B cell (primary cell): ENCODE data around the gene RETREG1. TPM values are rescaled to one million over a fixed set of nuclear protein-coding genes. Genes with fewer than 3 reads are reported as not detected.

Source experiments
- ATAC-seq: fragments of 200-7000 bp; cut with Tn5 transposase; one replicate; pipeline ENCODE4 v1.10.0; 2021; ENCODE audit warnings: low read depth, mild to moderate bottlenecking, moderate number of reproducible peaks, moderate library complexity
- CTCF ChIA-PET: fragments of 350-600 bp; sonication (Branson Sonifier 250); formaldehyde crosslinking; loops from one replicate; lab custom pipeline; 2021; ENCODE audit warnings: antibody characterized with exemption, inconsistent platforms; lab: Charles Lee
- POLR2A ChIA-PET: fragments of 350-600 bp; sonication (Branson Sonifier 250); formaldehyde crosslinking; loops from one replicate; lab custom pipeline; 2021; ENCODE audit warnings: antibody characterized with exemption; lab: Charles Lee
- DNase-seq: peaks from one replicate; pipeline ENCODE4 v3.0.0; 2013
- H2AFZ ChIP-seq: 2 replicates; pipeline ENCODE4 v1.6.1; 2012; ENCODE audit warnings: mild to moderate bottlenecking, low read depth, low read length; ENCODE audit not compliant: insufficient read depth, poor library complexity, severe bottlenecking
- H3K27ac ChIP-seq, 2 donors: 1 replicate in 1 of 2; 2 replicates in 1 of 2; pipeline ENCODE4 v1.5.1; 2012 to 2013; ENCODE audit warnings: low read length in 2 of 2, mild to moderate bottlenecking in 2 of 2, moderate library complexity in 1 of 2
- H3K27me3 ChIP-seq, 4 experiments: fragments of 200-600 bp in 1 of 4; sonication (generic) in 1 of 4; replicated peaks in 1 of 4; 1 replicate in 2 of 4; 2 replicates in 2 of 4; pipeline versions ENCODE4 v1.6.1 to v1.7.0; 2013 to 2016; ENCODE audit warnings: low read length in 3 of 4, mild to moderate bottlenecking in 2 of 4, mixed read lengths in 1 of 4, moderate library complexity in 1 of 4; ENCODE audit not compliant: insufficient read depth in 4 of 4, control insufficient read depth in 3 of 4; ENCODE audit errors: control extremely low read depth in 1 of 4
- H3K36me3 ChIP-seq, 2 experiments: replicated peaks in 1 of 2; 1 replicate in 1 of 2; 2 replicates in 1 of 2; pipeline versions ENCODE4 v1.6.1 to v1.7.1; 2013; ENCODE audit warnings: low read length in 1 of 2; ENCODE audit not compliant: insufficient read depth in 2 of 2, control insufficient read depth in 1 of 2; ENCODE audit errors: control extremely low read depth in 1 of 2, extremely low read depth in 1 of 2
- H3K4me1 ChIP-seq, 2 donors: fragments of 200-600 bp in 1 of 2; sonication (generic) in 1 of 2; 1 replicate in 1 of 2; 2 replicates in 1 of 2; pipeline versions ENCODE4 v1.5.1 to v1.6.1; 2013 to 2017; ENCODE audit warnings: low read length in 2 of 2; ENCODE audit not compliant: control insufficient read depth in 2 of 2, insufficient read depth in 2 of 2
- H3K4me2 ChIP-seq: replicated peaks from 2 replicates; pipeline ENCODE3; 2012; ENCODE audit warnings: mild to moderate bottlenecking, low read depth, low read length; ENCODE audit not compliant: poor library complexity, severe bottlenecking
- H3K4me3 ChIP-seq, 5 experiments: fragments of 200-600 bp in 1 of 5; sonication (generic) in 1 of 5; 1 replicate in 3 of 5; 2 replicates in 2 of 5; pipeline versions ENCODE4 v1.5.1 to v1.7.0; 2011 to 2016; ENCODE audit warnings: low read length in 4 of 5, mild to moderate bottlenecking in 4 of 5, low read depth in 2 of 5, control low read depth in 1 of 5, moderate library complexity in 1 of 5; ENCODE audit not compliant: insufficient read depth in 1 of 5; ENCODE audit errors: control extremely low read depth in 1 of 5, extremely low read depth in 1 of 5
- H3K79me2 ChIP-seq: fragments of 200-600 bp; sonication (generic); one replicate; pipeline ENCODE4 v1.6.0; 2016; ENCODE audit warnings: low read length; ENCODE audit not compliant: control insufficient read depth, insufficient read depth
- H3K9ac ChIP-seq: fragments of 200-600 bp; sonication (generic); 2 replicates; pipeline ENCODE4 v1.6.1; 2017; ENCODE audit warnings: mild to moderate bottlenecking, low read length, moderate library complexity
- H3K9me3 ChIP-seq, 3 donors: one replicate each; pipeline versions ENCODE4 v1.6.1 to v1.7.1; 2013; ENCODE audit warnings: low read length in 2 of 3; ENCODE audit not compliant: control insufficient read depth in 2 of 3, insufficient read depth in 1 of 3; ENCODE audit errors: control extremely low read depth in 1 of 3
- H4K20me1 ChIP-seq: 2 replicates; pipeline ENCODE4 v1.6.0; 2012; ENCODE audit warnings: mild to moderate bottlenecking, low read length; ENCODE audit not compliant: insufficient read depth, control insufficient read depth, poor library complexity, severe bottlenecking
- H3K27ac Mint-ChIP-seq: one replicate; pipeline ENCODE4 v1.8.0; 2021; ENCODE audit warnings: mixed read lengths
- H3K27me3 Mint-ChIP-seq: one replicate; pipeline ENCODE4 v1.8.0; 2021; ENCODE audit warnings: mixed read lengths
- H3K4me1 Mint-ChIP-seq: one replicate; pipeline ENCODE4 v1.8.0; 2021; ENCODE audit warnings: mixed read lengths
- H3K4me3 Mint-ChIP-seq: one replicate; pipeline ENCODE4 v1.8.0; 2021; ENCODE audit warnings: mixed read lengths
- H3K9me3 Mint-ChIP-seq: one replicate; pipeline ENCODE4 v1.8.0; 2022; ENCODE audit warnings: mixed read lengths; ENCODE audit not compliant: insufficient read depth
- CTCF ChIP-seq: fragments of 200-600 bp; IDR thresholded peaks from one replicate; pipeline ENCODE4 v1.8.0; 2022; ENCODE audit warnings: antibody characterized with exemption, mild to moderate bottlenecking
- EZH2 ChIP-seq: IDR thresholded peaks from 2 replicates; pipeline ENCODE4 v1.6.1; 2012; ENCODE audit warnings: borderline replicate concordance, low read depth, mild to moderate bottlenecking, moderate library complexity, low read length; ENCODE audit not compliant: insufficient read depth, poor library complexity, severe bottlenecking
- WGBS: methylation state at CpG from one replicate; pipeline ENCODE4 v1.1.5; 2013; ENCODE audit warnings: missing lambda C conversion rate; ENCODE audit not compliant: insufficient coverage; 5-methylcytosine and 5-hydroxymethylcytosine counted together
- intact Hi-C: fragments of 100-400 bp; cut with micrococcal nuclease; formaldehyde crosslinking; loops from one replicate; pipeline ENCODE4 v1.10.0; 2022
- polyA plus RNA-seq: library from polyadenylated mRNA; depleted of rRNA; stranded (reverse); fragments of >200 nt; gene quantifications from 2 replicates; pipeline ENCODE4 v1.2.3, GENCODE V29; 2012
- small RNA-seq: library from RNA; depleted of rRNA; stranded (forward); fragments of <200 nt; gene quantifications from one replicate; pipeline ENCODE3, GENCODE V24; 2012; ENCODE audit warnings: low replicate concordance, low read depth; ENCODE audit not compliant: insufficient read length
- total RNA-seq, 2 donors: library from RNA; stranded (reverse); fragments of 120-200 nt in 1 of 2; gene quantifications; 1 replicate in 1 of 2; 2 replicates in 1 of 2; pipeline versions ENCODE4 v1.2.3 to v1.2.4, GENCODE V29; 2013 to 2022

RETREG1 gene
- total and polyA plus RNA-seq, 2 donors (not counting 1 experiment from before 2014, with no cell fraction given) = 5.1 to 12.9 TPM

GRCh38 chr5:16428359-16428758, 188.4 kb downstream of the RETREG1 start:
- Histone ChIP-seq H3K27ac (no peak overlapping the region), H3K27me3 (no peaks in the 10 kb centered on the region), H3K9ac (no peak overlapping the region), H3K4me1 (no peaks in the 10 kb centered on the region), H4K20me1 (no peaks in the 10 kb centered on the region), H3K79me2 (no peaks in the 10 kb centered on the region), H3K9me3 (no peaks in the 10 kb centered on the region), H3K4me2 (no peak overlapping the region), H2AFZ (no peak overlapping the region), H3K36me3 (no peaks in the 10 kb centered on the region), H3K4me3 (no peak overlapping the region)
- ChIA-PET POLR2A (no interaction called here), CTCF (no interaction called here)
- H3K4me3 Mint-ChIP-seq = no peak overlapping the region
- DNase-seq = no peak
- no peak overlapping the region for H3K27ac Mint-ChIP-seq
- peaks cover 12% of the 10 kb centered on the region for H3K27me3 Mint-ChIP-seq
- TF ChIP-seq CTCF = no peak
- no peak for TF ChIP-seq EZH2
- intact Hi-C loops = no loop called here
- no peaks in the 10 kb centered on the region for H3K4me1 Mint-ChIP-seq
- no peak for ATAC-seq
- WGBS = no CpG with 5 or more reads among the region's 4 CpGs
- no peaks in the 10 kb centered on the region for H3K9me3 Mint-ChIP-seq

- Histone ChIP-seq H3K27ac (no peak overlapping the region), H3K79me2 (no peaks in the 10 kb centered on the region), H3K9me3 (no peaks in the 10 kb centered on the region), H3K9ac (no peak overlapping the region), H3K27me3 (no peaks in the 10 kb centered on the region), H3K4me2 (no peak overlapping the region), H3K4me3 (no peak overlapping the region), H3K36me3 (no peaks in the 10 kb centered on the region), H4K20me1 (no peaks in the 10 kb centered on the region), H2AFZ (no peak overlapping the region), H3K4me1 (no peaks in the 10 kb centered on the region)
- Mint-ChIP-seq H3K27me3 (peaks cover 18% of the 10 kb centered on the region), H3K9me3 (no peaks in the 10 kb centered on the region), H3K4me3 (no peak overlapping the region), H3K27ac (no peak overlapping the region), H3K4me1 (no peaks in the 10 kb centered on the region)
- DNase-seq (no peak), ATAC-seq (no peak)
- ChIA-PET POLR2A (no interaction called here), CTCF (no interaction called here)
- TF ChIP-seq CTCF = no peak
- TF ChIP-seq EZH2 = no peak
- intact Hi-C loops = no loop called here
- 54% methylated on average over 9 of the region's 11 CpGs for WGBS
Observed at GRCh38 chr5:16427587-16427986, 189.2 kb downstream of the RETREG1 start.

Small RNA genes within 50 kb of the gene (small RNA-seq; reads per million reads assigned to genes)
- not detected for gene RF00019

Other genes with a start within 250 kb of the RETREG1 start
- gene ZNF622, start 151.2 kb downstream of the RETREG1 start, total RNA-seq = 34.6 and 37.1 TPM in 2 replicates
- gene ZNF622, start 151.2 kb downstream of the RETREG1 start, polyA plus RNA-seq = 7.5 and 11.1 TPM in 2 replicates